ENCODE results near the gene ABCC1. TPM values are rescaled to one million over a fixed set of nuclear protein-coding genes. Genes with fewer than 3 reads are reported as not detected.
A peak's percentile ranks its signal among the peaks of the same experiment; 100 is the strongest.

Gene ABCC1
- total RNA-seq, 1 experiment from 2014 or later = 16.1 TPM

GRCh38 chr16:15973421-15973820 is 24.0 kb downstream of the ABCC1 start:
- Histone ChIP-seq H3F3A (ENCODE audit: low read length, unreplicated experiment) (no peaks in the 10 kb centered on the region), H3K4me1 (ENCODE audit: insufficient read depth, low read length) (no peaks in the 10 kb centered on the region), H3K79me2 (ENCODE audit: low read length) (peaks cover 88% of the 10 kb centered on the region), H3K27me3 (ENCODE audit: low read length) (no peaks in the 10 kb centered on the region), H3K4me2 (ENCODE audit: low read length) (no peak overlapping the region), H2AFZ (ENCODE audit: low read length) (no peak overlapping the region), H4K20me1 (ENCODE audit: low read length) (no peaks in the 10 kb centered on the region), H3K9me2 (replicated peaks; ENCODE audit: low read length) (no peaks in the 10 kb centered on the region), H3K4me3 (ENCODE audit: low read length) (no peak overlapping the region), H3K9me3 (ENCODE audit: low read length) (no peaks in the 10 kb centered on the region), H3K27ac (ENCODE audit: low read length) (no peak overlapping the region), H3K9ac (ENCODE audit: low read length) (no peak overlapping the region), H3K36me3 (ENCODE audit: low read depth, low read length) (peaks cover 19% of the 10 kb centered on the region)
- BruUV-seq (replicated peaks) = no TSS peak
- peak; percentile 22; the same call in 1 of the 2 replicates for ATAC-seq
- intact Hi-C loops (cut with micrococcal nuclease) = no loop called here
- ChIA-PET CTCF (no interaction called here), POLR2A (ENCODE audit: unreplicated experiment) (no interaction called here)
- no peak for TF ChIP-seq EZH2 (IDR thresholded peaks at IDR 0.05; ENCODE audit: low read length, unreplicated experiment)
- DNase-seq = peak; percentile 14

- intact Hi-C loops (cut with micrococcal nuclease) = no loop called here
- Histone ChIP-seq H3K4me3 (ENCODE audit: low read length) (no peak overlapping the region), H3K27ac (ENCODE audit: low read length) (no peak overlapping the region), H3K36me3 (ENCODE audit: low read depth, low read length) (peaks cover 23% of the 10 kb centered on the region), H3K4me2 (ENCODE audit: low read length) (no peak overlapping the region), H3K9me2 (replicated peaks; ENCODE audit: low read length) (no peaks in the 10 kb centered on the region), H3K9me3 (ENCODE audit: low read length) (no peaks in the 10 kb centered on the region), H2AFZ (ENCODE audit: low read length) (no peak overlapping the region), H3F3A (ENCODE audit: low read length, unreplicated experiment) (no peaks in the 10 kb centered on the region), H3K27me3 (ENCODE audit: low read length) (no peaks in the 10 kb centered on the region), H3K79me2 (ENCODE audit: low read length) (peaks cover 86% of the 10 kb centered on the region), H3K4me1 (ENCODE audit: insufficient read depth, low read length) (no peaks in the 10 kb centered on the region), H3K9ac (ENCODE audit: low read length) (no peak overlapping the region), H4K20me1 (ENCODE audit: low read length) (no peaks in the 10 kb centered on the region)
- TF ChIP-seq EZH2phosphoT487 (IDR thresholded peaks at IDR 0.05; ENCODE audit: borderline replicate concordance, low read length) = no peak
- TF ChIP-seq CTCF (conservative IDR thresholded peaks at IDR 0.05; ENCODE audit: low read depth, low read length) = no peak
- TF ChIP-seq EZH2 (IDR thresholded peaks at IDR 0.05; ENCODE audit: low read length, unreplicated experiment) = no peak
- ChIA-PET POLR2A (ENCODE audit: unreplicated experiment) (interaction anchor here (0.6 kb wide), 1 partner anchor 22 kb away, joined by 3 read pairs; no protein-coding TSS in a partner anchor), CTCF (no interaction called here)
- ATAC-seq = no peak
- BruUV-seq (replicated peaks) = no TSS peak
- DNase-seq = no peak
Measured at GRCh38 chr16:15974057-15974456, 24.6 kb downstream of the ABCC1 start.

GRCh38 chr16:15975172-15975571 is 25.8 kb downstream of the ABCC1 start:
- intact Hi-C loops (cut with micrococcal nuclease) = no loop called here
- BruUV-seq (replicated peaks) = no TSS peak
- POLR2A ChIA-PET (ENCODE audit: unreplicated experiment) = no interaction called here

More at GRCh38 chr16:15975172-15975571, 25.8 kb downstream of the ABCC1 start:
- Histone ChIP-seq H3F3A (ENCODE audit: low read length, unreplicated experiment) (no peaks in the 10 kb centered on the region), H3K27me3 (ENCODE audit: low read length) (no peaks in the 10 kb centered on the region), H2AFZ (ENCODE audit: low read length) (no peak overlapping the region), H3K4me1 (ENCODE audit: insufficient read depth, low read length) (no peaks in the 10 kb centered on the region), H3K9ac (ENCODE audit: low read length) (no peak overlapping the region), H3K9me3 (ENCODE audit: low read length) (no peaks in the 10 kb centered on the region), H3K4me3 (ENCODE audit: low read length) (no peak overlapping the region), H4K20me1 (ENCODE audit: low read length) (no peaks in the 10 kb centered on the region), H3K9me2 (replicated peaks; ENCODE audit: low read length) (no peaks in the 10 kb centered on the region), H3K4me2 (ENCODE audit: low read length) (no peak overlapping the region), H3K79me2 (ENCODE audit: low read length) (peaks cover 75% of the 10 kb centered on the region), H3K27ac (ENCODE audit: low read length) (no peak overlapping the region), H3K36me3 (ENCODE audit: low read depth, low read length) (peaks cover 31% of the 10 kb centered on the region)
- no peak for ATAC-seq
- DNase-seq = no peak
- TF ChIP-seq EZH2phosphoT487 (IDR thresholded peaks at IDR 0.05; ENCODE audit: borderline replicate concordance, low read length) = no peak
- no peak for TF ChIP-seq CTCF (conservative IDR thresholded peaks at IDR 0.05; ENCODE audit: low read depth, low read length)
- no peak for TF ChIP-seq EZH2 (IDR thresholded peaks at IDR 0.05; ENCODE audit: low read length, unreplicated experiment)
- CTCF ChIA-PET = no interaction called here

Data from PC-3 (cell line).